NCI-H510A treated with DMSO at 0.1 percent for 48 hours (cell line): Measurements from ENCODE around the gene CCDC61.
A peak's percentile ranks its signal among the peaks of the same experiment; 100 is the strongest.

Experiments used
- DNase-seq: peaks from one replicate; lab custom pipeline; 2025; lab: John Stamatoyannopoulos, UW

Gene CCDC61

DNA sequence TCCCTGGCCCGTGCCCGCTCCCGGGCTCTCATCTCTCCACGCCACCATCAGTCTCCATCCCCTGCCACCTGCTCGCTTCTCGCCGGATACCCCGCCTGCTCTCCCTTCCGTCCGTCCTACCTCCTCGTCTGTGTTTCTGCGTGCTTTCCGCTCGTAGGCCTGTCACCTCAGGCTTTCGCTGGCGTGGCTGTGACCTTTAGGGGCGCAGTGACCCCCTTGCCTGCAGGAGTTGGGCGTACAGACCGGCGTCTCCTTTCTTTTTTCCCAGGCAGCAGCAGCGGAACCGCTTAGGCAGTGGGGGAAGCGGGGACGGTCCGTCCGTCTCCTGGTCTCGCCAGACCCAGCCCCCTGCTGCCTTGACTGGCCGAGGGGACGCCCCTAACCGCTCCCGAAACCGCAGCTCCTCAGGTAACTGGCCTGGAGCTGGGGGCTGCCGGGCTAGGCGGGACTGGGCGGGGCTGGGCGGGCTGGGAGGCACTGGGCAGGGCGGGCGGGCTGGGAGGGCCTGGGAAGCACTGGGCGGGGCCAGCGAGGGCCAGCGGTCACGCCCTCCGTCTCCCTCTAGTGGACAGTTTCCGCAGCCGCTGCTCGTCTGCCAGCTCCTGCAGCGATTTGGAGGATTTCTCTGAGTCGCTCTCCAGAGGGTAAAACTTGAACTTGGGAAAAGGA lies 21.3 kb downstream of the CCDC61 start:
- peak; percentile 85 for DNase-seq

DNA sequence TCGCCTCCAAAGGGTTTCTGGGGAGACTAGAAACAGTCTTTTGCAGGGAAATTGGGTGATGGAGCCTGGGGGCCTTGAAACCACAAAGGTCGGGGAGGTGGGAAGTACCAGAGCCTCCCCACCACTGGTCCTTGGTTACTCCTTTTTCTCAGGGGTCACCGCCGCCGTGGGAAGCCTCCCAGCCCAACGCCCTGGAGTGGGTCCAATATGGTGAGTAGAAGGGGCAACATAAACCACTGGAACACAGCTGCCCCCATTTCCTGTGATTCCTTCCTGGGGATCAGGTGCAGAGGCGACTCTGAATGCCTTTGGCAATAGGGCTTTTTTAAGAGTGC lies 21.8 kb downstream of the CCDC61 start:
- DNase-seq: no peak

DNA sequence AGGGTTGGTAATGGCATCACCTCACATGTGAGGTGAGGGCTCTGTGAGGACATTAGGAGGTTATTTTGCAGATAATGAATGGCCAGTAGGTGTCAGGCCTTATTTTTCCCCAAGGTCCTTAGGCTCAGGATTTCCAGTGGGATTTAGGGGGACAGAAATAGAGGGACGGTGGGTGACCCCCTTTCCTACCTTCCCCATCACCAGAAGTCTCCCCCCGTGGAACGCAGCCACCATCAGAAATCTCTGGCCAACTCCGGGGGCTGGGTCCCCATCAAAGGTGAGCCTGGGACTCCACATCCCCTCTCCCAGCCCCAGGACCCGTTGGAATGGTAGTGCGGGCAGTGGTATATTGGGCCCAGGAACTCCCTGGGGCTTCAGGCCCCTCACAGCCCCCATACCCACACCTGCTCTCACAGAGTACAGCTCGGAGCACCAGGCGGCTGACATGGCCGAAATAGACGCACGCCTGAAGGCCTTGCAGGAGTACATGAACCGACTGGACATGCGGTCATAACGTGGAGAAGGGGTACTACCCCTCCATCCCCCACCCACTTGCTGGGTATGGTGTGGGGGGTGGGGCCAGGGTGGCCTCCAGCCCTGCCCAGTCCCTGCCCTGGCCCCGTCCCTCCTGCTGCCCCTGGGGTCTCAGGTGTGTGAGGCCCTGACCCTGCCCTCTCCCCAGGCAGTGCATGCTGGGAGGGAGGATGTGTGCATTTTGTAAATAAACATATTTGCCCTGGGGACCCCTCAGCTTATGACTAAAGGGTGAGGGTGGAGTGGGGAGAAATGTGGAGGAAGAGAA lies 22.8 kb downstream of the CCDC61 start:
- DNase-seq: no peak

DNA sequence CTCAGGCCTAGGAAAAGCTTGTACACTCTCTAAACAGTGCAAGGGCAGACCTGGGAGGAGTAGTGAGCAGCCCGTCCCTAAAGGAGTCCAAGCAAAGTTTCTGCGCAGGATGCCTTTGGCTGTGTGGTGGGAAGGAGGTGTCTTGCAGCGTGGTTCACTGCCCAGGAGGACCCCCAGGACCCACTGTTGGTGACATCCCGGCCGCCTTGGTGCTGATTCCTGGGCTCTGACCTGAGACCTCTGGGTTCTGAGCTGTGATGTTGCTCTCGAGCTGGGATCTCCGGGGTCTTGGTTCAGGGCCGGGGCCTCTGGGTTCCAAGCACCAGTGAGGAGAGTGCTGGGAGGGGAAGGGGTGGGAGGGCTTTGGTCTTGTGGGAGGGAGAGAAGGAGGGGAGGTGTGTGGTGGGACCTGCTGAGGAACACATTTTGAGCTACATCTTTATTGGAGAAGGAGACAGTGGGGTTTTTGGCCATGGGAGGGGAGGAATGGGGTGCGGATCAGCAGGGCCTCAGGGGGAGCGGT lies 23.5 kb downstream of the CCDC61 start:
- no peak for DNase-seq

DNA sequence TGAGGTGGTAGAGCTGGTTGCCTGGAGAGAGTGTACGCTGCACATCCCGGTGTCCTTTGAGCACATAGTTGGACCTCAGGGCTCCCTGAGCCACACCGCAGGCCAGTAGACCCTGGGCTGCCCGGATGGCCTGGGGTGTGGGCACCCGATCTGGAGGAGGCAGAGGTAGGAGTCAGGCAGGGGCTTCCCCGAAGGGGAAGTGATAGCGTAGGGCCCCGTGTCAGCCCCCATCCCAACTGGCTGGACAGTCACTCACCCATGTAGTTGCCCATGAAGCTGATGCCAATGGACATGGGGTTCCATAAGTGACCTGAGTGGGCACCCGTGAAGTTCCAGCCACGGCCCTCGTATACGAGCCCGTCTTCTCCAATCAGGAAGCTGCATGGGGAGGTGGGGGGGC lies 24.0 kb downstream of the CCDC61 start:
- no peak for DNase-seq

DNA sequence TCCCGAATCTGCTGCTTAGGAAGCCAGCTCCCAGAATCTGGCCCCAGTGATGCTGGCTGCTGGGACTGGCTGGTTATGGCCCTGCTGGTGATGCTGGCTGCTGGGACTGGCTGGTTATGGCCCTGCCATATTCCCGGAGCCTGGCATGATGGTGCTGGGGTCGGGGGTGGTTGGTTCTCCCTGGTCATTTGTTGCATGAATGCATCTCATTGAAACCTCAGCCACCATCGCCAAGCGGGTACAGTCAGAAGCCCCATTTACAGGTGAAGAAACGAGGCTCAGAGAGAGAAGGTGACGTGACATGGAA lies 25.5 kb downstream of the CCDC61 start:
- DNase-seq: no peak

DNA sequence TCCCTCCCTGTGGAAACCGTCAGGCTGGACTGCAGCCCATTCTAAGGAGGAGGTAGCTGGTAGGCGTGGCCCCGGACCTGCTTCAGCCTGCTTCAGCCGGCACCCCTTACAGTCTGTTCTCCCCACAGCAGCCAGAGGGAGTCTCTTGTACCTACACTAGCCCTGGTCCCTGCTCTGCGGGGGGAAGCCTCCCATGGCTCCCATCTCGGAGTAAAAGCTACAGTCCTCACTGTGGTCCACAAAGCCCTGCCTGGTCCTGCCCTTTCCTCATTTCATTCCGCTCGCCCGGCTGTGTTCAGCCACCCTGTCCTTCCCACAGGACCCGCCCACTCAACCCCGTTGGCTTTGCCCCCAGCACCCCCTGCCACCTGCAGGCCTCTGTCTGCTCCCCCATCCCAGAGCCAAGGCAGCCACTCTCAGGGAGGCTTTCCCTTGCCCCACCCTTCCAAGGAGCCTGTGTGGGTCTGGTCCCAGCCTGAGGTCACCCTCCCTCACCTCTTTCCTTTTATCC lies 26.3 kb downstream of the CCDC61 start:
- DNase-seq: no peak

DNA sequence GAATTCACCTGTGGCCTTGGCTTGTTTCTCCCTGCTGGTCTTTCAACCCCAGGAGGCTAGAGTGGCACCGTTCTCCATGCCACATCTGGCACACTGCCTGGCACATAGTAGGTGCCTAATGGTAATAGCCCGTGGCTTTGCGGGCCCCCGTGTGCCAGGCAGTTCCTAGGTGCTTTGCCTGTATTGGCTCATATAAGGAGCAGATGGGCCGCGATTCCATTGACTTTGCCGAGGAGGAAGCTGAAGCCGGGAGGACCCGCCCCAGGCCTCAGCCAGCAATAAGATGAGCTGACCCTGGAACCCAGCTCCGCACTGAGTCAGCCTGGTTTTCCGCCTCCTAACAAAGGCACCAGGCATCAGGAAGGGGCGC lies 26.8 kb downstream of the CCDC61 start:
- no peak for DNase-seq

DNA sequence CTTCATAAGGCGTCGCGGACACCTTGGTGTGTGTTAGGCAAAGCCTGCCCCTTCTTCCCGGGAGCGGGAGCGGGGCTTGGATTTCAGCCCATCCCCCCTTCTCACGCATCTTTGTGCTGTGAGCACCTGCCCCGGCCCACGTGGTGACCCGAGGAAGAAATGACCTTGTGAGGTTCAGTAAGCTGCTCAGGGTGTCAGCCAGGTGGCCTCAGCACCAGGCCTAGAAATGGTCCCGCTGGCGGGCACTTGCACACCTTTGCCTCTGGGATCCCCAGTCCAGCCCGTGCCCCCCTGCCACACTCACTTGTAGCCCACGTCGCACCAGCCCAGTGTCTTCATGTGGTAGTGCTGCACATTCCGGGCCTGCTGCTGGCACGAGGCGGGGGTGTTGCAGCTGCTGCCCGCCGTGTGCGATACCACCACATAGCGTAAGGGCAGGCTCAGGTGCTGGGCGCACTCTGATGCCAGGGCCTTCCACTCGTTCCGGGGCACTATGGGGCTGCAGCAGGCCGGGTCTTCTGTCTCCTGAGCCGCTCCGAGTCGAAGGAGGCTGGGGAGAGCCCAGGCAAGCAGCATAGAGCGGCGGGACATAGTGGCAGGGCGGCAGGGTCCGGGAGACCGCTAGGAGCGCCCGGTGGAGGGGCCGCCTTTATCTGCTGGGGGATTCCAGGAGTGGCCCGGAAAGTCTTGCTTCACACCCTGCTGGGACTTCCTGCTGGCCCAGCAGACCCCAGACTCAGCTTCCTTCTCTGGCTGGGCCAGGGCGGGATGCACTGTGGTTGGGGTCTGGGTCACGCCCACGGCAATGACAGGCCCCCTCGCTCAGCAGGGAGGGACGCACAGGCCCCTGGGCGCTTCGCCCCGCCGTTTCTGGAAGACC lies 27.4 kb downstream of the CCDC61 start, which contains the start of gene PGLYRP1:
Gene PGLYRP1 (minus strand): TSS at position 623 of the 880 bp plus-strand sequence. CDS start 32 bp downstream, at position 591.
- no peak for DNase-seq

DNA sequence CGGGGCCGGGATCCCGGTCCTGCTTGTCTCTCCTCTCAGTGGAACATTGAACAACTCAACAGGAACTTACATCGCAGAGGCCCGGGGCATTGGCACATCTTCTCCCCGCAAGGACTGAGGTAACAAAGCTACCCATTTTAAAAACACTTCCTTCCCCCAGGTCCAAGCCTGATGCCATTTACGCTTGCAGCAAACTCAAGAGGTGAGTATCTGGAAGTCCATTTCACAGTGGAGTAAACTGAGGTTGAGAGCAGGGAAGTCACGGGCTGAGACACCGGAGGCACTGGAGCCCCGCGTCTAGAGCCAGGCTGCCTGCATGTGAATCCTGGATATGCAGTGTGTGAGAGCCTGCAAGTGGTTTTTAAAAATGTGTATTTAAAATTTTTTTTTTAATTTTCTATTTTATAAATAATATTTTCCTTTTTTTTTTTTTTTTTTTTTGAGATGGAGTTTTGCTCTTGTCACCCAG lies 28.1 kb downstream of the CCDC61 start:
- no peak for DNase-seq

DNA sequence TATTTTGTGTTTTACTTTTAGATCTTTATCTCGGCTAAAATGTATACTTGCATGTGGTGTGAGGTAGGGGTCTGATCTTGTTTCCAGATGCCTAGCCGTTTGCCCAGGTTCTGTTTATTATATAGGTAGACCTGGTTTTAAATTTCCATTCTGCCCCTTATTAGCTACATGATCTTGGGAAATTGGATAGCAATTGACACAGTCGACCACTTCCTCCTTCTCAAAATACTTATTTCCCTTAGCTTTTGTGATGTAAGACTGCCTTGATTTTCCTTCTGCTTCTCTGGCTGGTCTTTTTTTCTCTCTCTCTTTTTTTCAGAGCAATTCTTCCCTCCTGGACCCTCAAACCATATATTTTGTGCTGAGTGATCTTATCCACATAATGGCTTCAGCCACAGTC lies 30.6 kb downstream of the CCDC61 start:
- DNase-seq: no peak

DNA sequence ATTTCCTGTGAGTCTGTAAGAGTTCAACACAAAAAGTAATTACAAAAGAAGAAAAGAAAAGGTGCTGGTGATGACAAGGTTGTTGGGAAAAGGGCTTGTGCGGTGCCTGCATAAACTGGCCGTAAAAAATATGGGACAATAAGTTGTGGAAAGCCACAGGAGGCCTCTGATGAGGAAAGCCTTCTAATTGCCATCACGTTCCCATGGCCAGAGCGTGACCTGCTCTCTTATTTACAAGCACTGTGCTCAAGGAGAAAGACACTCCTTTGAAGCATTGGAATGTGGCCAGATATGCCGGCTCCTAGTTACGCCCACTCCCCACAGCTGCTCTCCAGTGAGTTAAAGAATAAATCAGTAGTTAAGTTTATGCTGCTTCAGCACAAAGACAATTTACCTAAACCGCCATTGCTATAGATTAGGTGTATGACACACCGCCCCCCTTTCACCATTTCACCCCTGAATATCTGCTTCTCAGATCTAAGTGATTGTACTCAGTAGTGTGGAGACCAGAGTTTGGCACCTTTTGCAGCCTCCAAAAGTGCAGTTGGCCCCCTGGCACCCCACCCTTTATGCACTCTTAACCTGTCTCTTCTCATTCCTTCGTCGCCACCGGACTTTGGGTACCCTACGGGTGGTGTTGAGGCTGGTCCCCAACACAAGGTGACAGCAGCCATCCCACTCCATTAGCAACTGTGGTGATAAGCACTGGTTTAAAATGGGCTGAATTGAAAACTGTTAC lies 35.7 kb downstream of the CCDC61 start:
- no peak for DNase-seq

DNA sequence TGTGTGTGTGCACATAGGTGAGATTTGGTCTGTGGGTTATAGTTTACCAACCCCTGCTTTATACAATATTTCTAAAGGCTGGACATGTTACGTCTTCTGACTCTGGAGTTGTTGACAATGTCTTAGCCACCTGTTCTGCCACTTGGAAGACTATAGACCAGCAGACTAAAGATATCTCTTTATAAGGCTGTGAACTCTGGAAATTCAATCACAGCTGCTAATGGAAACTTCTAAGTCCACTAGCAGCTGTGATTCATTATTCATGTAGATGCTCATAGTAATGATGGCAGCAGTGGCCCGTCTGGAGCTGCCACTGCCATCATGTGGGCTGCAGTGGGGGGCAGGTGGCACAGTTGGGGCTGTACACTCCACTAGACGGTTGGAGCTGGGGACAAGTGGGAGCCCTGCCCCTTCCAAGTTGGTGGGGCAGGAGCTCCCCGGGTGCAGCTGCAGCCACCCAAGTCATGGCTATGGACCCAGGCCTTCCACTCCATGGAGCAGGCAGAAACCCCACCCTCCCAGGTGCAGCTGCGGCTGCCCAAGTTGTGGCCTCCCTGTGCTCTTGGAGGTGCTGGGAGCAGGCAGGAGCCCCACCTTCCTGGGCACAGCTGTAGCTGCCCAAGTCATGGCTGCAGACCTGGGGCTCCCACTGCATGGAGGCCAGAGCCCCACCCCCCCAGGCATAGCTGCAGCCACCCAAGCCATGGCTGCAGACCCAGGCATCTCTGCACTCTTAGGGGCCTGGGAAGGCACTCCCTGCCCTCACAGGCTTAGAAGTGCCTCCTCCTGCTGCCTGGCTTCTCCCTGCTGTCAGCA lies 36.7 kb downstream of the CCDC61 start:
- no peak for DNase-seq

DNA sequence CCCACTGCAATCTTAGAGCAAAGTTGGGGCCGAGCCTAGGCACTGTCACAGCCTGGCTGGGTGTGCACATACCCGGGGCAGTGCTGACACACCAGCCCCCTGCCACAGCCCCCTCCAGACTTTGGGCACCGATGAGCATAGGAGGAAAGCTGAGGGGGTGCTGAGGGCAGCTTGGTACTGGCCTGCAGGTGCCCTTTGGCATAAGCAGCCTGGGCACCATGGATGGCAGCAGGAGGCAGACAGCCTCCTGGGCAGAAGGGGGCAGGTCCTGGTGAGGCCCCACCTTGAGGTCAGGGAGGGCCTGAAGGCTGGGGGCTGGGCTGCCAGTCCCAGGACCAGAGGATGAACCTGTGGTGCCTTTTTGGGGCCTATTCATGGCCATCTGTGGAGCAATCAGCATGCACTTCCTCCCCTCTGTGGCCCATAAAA lies 37.3 kb downstream of the CCDC61 start:
- DNase-seq: no peak

DNA sequence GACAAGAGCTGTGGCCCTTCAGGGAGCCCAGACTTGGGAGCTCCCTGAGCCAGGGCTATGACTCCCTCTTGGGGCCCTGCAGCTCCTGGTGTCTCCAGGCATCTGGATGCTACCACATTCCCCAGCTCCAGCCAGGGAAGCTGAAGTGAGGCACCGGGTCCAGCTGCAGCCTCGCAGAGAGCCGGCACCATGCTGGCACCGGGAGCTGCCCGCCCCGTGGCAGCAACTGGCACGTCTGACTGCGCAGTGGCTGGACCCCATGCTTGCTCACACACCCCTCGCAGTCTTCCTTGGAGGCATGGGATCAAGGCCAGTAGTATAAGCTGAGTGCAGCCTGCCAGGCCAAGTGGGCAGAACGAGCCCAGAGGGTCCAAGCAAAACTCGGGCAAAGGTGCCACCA lies 38.1 kb downstream of the CCDC61 start:
- no peak for DNase-seq

DNA sequence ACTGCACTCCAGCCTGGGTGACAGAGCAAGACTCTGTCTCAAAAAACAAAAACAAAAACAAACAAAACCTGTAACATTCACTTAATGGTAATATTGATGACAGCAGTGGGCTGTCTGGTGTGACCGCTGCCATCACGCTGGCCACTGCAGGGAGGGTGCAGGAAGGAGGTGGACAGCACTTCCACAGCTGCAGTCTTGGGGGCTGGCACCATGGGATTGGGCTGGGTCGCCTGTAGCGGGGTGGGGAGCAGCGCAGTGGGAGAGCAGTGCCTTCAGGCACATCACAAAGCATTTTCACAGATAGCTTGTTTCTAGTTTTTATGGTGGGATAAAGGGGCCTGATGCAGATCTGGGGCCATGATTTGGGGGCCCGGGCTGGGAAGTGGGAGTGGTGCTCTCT lies 40.3 kb downstream of the CCDC61 start:
- no peak for DNase-seq

DNA sequence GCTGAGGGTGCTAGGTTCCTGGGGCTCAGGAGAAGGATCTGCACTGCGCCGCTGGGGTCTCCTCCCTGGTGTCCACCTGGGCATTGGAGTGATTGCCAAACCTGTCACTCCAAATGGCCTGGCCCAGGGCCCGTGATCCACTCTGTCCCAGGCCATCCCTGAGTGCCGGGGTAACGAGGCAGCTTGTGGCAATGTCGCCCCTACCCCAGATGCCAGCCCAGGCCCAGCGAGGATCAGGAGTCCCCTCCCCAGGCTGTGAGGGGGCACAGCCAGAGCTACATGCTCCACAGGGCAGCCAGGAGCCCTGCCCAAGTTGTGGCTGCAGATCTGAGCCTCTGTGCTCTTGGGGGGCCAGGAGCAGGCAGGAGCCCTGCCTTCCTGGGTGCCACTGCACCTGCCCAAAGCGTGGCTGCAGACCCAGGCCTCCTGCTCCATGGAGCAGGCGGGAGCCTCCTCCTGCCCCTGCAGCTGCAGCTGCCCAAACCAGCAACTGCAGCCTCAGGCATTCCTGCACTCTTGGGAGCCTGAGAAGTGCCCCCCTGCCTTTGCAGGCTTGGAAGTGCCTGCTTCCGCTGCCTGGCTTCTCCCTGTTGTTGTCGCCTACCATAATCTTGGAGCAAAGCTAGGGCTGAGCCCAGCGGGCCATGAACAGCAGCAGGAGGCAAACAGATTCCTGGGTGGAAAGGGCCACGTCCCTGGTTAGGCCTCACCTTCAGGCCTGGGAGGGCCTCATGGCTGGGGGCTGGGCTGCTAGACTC lies 40.9 kb downstream of the CCDC61 start:
- no peak for DNase-seq

DNA sequence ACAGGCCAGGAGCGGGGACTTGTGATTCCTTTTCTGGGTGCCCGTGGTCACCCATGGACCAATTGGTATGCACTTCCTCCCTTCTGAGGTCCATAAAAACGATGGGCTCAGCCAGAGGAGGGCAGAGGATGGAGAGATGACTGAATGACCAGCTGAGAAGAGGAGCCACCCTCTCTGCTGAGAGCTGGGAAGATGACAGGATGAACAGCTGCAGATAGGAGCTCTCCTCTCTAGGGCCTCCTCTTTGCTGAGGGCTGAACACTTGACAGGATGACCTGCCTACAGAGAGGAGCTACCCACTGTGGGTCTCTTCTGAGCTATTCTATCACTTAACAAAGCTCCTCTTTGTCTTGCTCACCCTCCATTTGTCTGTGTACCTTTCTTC lies 41.5 kb downstream of the CCDC61 start:
- no peak for DNase-seq

DNA sequence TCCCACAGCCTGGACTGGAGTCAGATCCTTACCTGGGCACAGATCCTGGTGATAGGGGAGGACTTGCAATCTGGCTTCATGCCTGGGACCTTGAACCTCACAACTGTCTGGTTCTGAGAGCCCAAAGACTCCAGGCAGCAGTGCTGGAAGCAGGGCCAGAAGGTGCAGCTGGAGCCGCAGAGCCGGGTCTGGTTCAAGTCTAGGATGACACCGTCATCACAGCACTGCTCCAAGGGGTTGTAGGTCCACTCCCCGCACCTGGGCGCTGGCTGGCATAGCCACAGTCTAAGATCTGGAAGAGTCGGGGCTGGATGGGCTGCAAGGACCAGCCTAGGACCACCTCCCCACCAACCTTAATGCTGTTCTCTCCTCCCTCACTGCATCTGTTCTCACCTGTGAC lies 44.9 kb downstream of the CCDC61 start:
- no peak for DNase-seq

DNA sequence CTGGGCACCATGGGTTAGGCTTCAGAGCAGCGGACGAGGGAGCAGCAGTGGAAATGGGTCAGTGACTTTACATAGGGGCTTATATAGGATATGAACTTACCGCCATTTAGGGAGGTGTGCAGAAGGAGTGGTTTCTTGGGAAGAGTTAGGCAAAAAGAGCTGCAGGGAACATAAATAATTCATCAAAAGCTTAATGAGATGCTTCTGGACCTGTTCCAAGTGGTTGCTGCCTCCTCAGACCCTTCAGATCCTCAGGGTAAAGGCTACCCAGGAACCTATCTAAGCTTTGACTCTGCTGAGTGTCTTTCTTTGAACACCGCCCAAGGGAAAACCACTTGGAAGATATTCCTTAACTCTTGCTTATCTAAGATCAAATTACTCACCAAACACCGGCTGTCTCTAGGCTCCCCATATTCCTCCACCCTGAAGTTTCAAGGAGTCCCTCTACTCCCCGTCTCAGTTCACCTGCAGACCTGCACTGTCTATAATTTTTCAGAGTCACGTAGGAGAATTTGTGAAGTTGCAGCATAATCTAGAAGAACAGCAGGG lies 45.8 kb downstream of the CCDC61 start, which contains the start of gene IGFL4:
Gene IGFL4 (minus strand): TSS at position 51 of the 549 bp plus-strand sequence. CDS start 40 bp downstream, at position 11.
- peak; percentile 86 for DNase-seq
